Measurements from ENCODE around the gene SCUBE1. TPM values are rescaled to one million over a fixed set of nuclear protein-coding genes. Genes with fewer than 3 reads are reported as not detected.
"Not testable (repeated sequence)": the region's sequence is repeated elsewhere in the genome, so short reads cannot be mapped to it uniquely, and the experiment has no call there.

The SCUBE1 gene
- total and polyA plus RNA-seq, 2 of the 8 experiments (the other 6 are each of a cell fraction or from before 2014, with no cell fraction given) = 2.3 to 4.9 TPM

DNA sequence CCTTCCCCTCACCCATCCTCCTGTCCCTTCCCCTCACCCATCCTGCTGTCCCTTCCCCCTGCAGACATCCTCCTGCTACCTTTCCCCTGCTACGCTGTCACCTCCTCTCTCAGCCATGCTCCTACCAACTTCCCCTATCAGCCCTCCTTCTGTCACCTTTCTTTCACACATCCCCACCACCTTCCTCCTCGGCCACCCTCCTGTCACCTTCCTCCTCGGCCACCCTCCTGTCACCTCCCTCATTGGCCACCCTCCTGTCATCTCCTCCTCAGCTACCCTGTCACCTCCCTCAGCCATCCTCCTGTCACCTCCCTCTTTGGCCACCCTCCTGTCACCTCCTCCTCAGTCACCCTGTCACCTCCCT lies 62.7 kb downstream of the SCUBE1 start:
- H3K14ac ChIP-seq (ENCODE audit: insufficient read length); H2BK5ac ChIP-seq (ENCODE audit: low read depth, low read length); H3K27ac ChIP-seq (ENCODE audit: low read depth, low read length); H3K23ac ChIP-seq (ENCODE audit: insufficient read length); H3K79me2 ChIP-seq (ENCODE audit: control insufficient read depth in 1 of 2, insufficient read depth in 2 of 2, low read length in 2 of 2); H4K5ac ChIP-seq (ENCODE audit: insufficient read length, low read depth, low read length); H3K56ac ChIP-seq (replicated peaks; ENCODE audit: insufficient read length, low read depth, low read length); H3K36me3 ChIP-seq (ENCODE audit: control insufficient read depth in 2 of 4, insufficient read depth in 4 of 4, low read length in 3 of 4); H3K27me3 ChIP-seq (replicated peaks in 1 of 4; ENCODE audit: control insufficient read depth in 3 of 4, extremely low read depth in 1 of 4, insufficient read depth in 3 of 4, low read length in 3 of 4); H2BK20ac ChIP-seq (ENCODE audit: low read length); DNase-seq (ENCODE audit: low read depth in 1 of 2, low spot score in 2 of 2); H3K4me3 ChIP-seq (ENCODE audit: extremely low read depth in 1 of 4, insufficient read depth in 2 of 4, low read depth in 3 of 4, low read length in 4 of 4); FAIRE-seq; H3K9ac ChIP-seq (replicated peaks in 1 of 4; ENCODE audit: extremely low read depth in 1 of 4, low read depth in 3 of 4, low read length in 3 of 4); H3K4ac ChIP-seq (replicated peaks; ENCODE audit: insufficient read length, low read depth, low read length); H2BK15ac ChIP-seq (ENCODE audit: low read length); H4K20me1 ChIP-seq (replicated peaks in 1 of 2; ENCODE audit: control insufficient read depth in 1 of 2, insufficient read depth in 2 of 2, low read length in 2 of 2); H3K18ac ChIP-seq (ENCODE audit: extremely low read depth, low read length); H3K23me2 ChIP-seq (ENCODE audit: low read depth, low read length); H4K8ac ChIP-seq (ENCODE audit: extremely low read depth, insufficient read depth, low read length); H3K4me2 ChIP-seq (ENCODE audit: insufficient read depth in 1 of 2, low read depth in 2 of 2, low read length in 2 of 2); H3K79me1 ChIP-seq (ENCODE audit: low read depth, low read length); H2BK120ac ChIP-seq (replicated peaks; ENCODE audit: low read depth, low read length); H2AFZ ChIP-seq (ENCODE audit: low read length); H3K9me3 ChIP-seq (ENCODE audit: insufficient read depth in 2 of 2, low read depth in 1 of 2, low read length in 1 of 2): not testable (repeated sequence)
- H2BK12ac ChIP-seq (ENCODE audit: low read depth, low read length) = peak overlapping the region; percentile 2; the same call in 1 of the 2 replicates
- POLR2A ChIA-PET (ENCODE audit: partially characterized antibody) = interaction anchor here (0.7 kb wide), 1 partner anchor 27 kb away, joined by 3 read pairs; no protein-coding TSS in a partner anchor
- H4K91ac ChIP-seq (replicated peaks; ENCODE audit: insufficient read length, low read length) = peak overlapping the region; percentile 46
- 0 out of 2 replicates have a peak overlapping the region, but pooled peaks have one; percentile 24 for H2AK5ac ChIP-seq (ENCODE audit: low read depth, low read length)
- 78% methylated on average over 3 of the region's 3 CpGs; no CpG with 5 or more reads in 1 of the 2 experiments for WGBS, 2 experiments (ENCODE audit: extremely low coverage in 1 of 2, insufficient coverage in 1 of 2, insufficient read length in 1 of 2, insufficient replicate concordance in 2 of 2, low coverage in 1 of 2, low lambda C conversion rate in 2 of 2, missing lambda C conversion rate in 1 of 2)
- H3K4me1 ChIP-seq (replicated peaks in 1 of 4; ENCODE audit: control insufficient read depth in 3 of 4, insufficient read depth in 4 of 4, low read length in 3 of 4) = peaks cover 0 to 16% (median 10%) of the 10 kb centered on the region in 4 experiments; a peak in 5 of 7 replicates
- CTCF ChIA-PET (ENCODE audit: partially characterized antibody) = interaction anchor here (1.6 to 18.2 kb wide), 5 partner anchors 11 to 103 kb away, joined by 3 to 388 read pairs (median 257); partner anchors contain the start of gene SCUBE1
